ENCODE measurements around the gene PCDHGB7. TPM values are rescaled to one million over a fixed set of nuclear protein-coding genes. Genes with fewer than 3 reads are reported as not detected.

Gene PCDHGB7
- total and polyA plus RNA-seq, 10 of the 15 experiments (the other 5 are each of a cell fraction or from before 2014, with no cell fraction given) = 0.27 to 1.3 (median 0.54) TPM; not detected in 2

DNA sequence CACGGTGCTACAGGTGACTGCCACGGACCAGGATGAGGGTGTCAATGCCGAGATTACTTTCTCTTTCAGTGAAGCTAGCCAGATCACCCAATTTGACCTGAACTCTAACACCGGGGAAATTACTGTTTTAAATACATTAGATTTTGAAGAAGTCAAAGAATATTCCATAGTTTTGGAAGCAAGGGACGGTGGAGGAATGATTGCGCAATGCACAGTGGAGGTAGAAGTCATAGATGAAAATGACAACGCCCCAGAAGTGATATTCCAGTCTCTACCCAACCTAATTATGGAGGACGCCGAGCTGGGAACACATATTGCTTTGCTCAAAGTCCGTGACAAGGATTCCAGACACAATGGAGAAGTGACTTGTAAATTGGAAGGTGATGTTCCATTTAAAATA lies 28.8 kb upstream of the PCDHGB7 start:
- H3K4me3 ChIP-seq = no peak overlapping the region
- H4K20me1 ChIP-seq (ENCODE audit: control insufficient read depth, insufficient read depth) = no peaks in the 10 kb centered on the region
- no TSS peak for BruUV-seq (replicated peaks)
- no peaks in the 10 kb centered on the region for H3K4me1 ChIP-seq (ENCODE audit: control insufficient read depth, insufficient read depth, low read length)
- 73% methylated on average over 10 of the region's 10 CpGs for WGBS (ENCODE audit: insufficient coverage, insufficient replicate concordance, low lambda C conversion rate, missing lambda C conversion rate)
- H3K4me2 ChIP-seq (ENCODE audit: control insufficient read depth, insufficient read depth) = no peak overlapping the region
- peaks cover 5% of the 10 kb centered on the region; the same call in 2 of the 3 replicates for H3K9me3 ChIP-seq (replicated peaks; ENCODE audit: control insufficient read depth, insufficient read depth, low read length)
- ATAC-seq (no peak), FAIRE-seq (no peak), DNase-seq (ENCODE audit: low read depth, low spot score) (no peak)
- POLR2A ChIA-PET = no interaction called here
- no peak overlapping the region for H3K27ac ChIP-seq (ENCODE audit: control insufficient read depth, insufficient read depth)
- H3K9ac ChIP-seq (ENCODE audit: control insufficient read depth, insufficient read depth, low read length) = no peak overlapping the region
- RAD21 ChIA-PET (ENCODE audit: unreplicated experiment) = no interaction called here
- in situ Hi-C loops (cut with MboI) (no loop called here), intact Hi-C loops (cut with micrococcal nuclease; ENCODE audit: unreplicated experiment) (no loop called here)
- CTCF ChIA-PET = no interaction called here
- no peaks in the 10 kb centered on the region for H3K36me3 ChIP-seq (ENCODE audit: control insufficient read depth in 2 of 2, insufficient read depth in 2 of 2, low read length in 1 of 2)
- SMC1A ChIA-PET (ENCODE audit: uncharacterized antibody, unreplicated experiment) = no interaction called here
- no peaks in the 10 kb centered on the region for H3K79me2 ChIP-seq (ENCODE audit: control insufficient read depth, insufficient read depth, low read length)
- H2AFZ ChIP-seq (ENCODE audit: control insufficient read depth, low read depth, low read length) = no peak overlapping the region
- no peaks in the 10 kb centered on the region for H3K27me3 ChIP-seq (replicated peaks in 1 of 2; ENCODE audit: control insufficient read depth in 2 of 2, insufficient read depth in 2 of 2, low read length in 1 of 2)
- TF ChIP-seq SIX5 (IDR thresholded peaks at IDR 0.05; ENCODE audit: low read depth, low read length, severe bottlenecking) (no peak), SPI1 (IDR thresholded peaks at IDR 0.05; ENCODE audit: borderline replicate concordance, insufficient read depth, low read depth, low read length) (no peak), ZNF384 (IDR thresholded peaks at IDR 0.05; ENCODE audit: borderline replicate concordance, low read depth, low read length) (no peak), NBN (IDR thresholded peaks at IDR 0.05) (no peak), KDM1A (IDR thresholded peaks at IDR 0.05; ENCODE audit: borderline replicate concordance) (no peak), NR2C2 (IDR thresholded peaks at IDR 0.05; ENCODE audit: borderline replicate concordance, control insufficient read depth, insufficient read length, low read depth) (no peak), RCOR1 (conservative IDR thresholded peaks at IDR 0.05; ENCODE audit: low read depth, low read length) (no peak), ZSCAN29 (IDR thresholded peaks at IDR 0.05) (no peak)
- TF ChIP-seq, protein P1, sequence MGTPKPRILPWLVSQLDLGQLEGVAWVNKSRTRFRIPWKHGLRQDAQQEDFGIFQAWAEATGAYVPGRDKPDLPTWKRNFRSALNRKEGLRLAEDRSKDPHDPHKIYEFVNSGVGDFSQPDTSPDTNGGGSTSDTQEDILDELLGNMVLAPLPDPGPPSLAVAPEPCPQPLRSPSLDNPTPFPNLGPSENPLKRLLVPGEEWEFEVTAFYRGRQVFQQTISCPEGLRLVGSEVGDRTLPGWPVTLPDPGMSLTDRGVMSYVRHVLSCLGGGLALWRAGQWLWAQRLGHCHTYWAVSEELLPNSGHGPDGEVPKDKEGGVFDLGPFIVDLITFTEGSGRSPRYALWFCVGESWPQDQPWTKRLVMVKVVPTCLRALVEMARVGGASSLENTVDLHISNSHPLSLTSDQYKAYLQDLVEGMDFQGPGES (IDR thresholded peaks at IDR 0.05) = no peak
- TF ChIP-seq, protein P2, sequence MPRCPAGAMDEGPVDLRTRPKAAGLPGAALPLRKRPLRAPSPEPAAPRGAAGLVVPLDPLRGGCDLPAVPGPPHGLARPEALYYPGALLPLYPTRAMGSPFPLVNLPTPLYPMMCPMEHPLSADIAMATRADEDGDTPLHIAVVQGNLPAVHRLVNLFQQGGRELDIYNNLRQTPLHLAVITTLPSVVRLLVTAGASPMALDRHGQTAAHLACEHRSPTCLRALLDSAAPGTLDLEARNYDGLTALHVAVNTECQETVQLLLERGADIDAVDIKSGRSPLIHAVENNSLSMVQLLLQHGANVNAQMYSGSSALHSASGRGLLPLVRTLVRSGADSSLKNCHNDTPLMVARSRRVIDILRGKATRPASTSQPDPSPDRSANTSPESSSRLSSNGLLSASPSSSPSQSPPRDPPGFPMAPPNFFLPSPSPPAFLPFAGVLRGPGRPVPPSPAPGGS (IDR thresholded peaks at IDR 0.05; ENCODE audit: borderline replicate concordance, insufficient read depth, low read depth, low read length, poor library complexity, severe bottlenecking) = no peak
- TF ChIP-seq, protein P3, sequence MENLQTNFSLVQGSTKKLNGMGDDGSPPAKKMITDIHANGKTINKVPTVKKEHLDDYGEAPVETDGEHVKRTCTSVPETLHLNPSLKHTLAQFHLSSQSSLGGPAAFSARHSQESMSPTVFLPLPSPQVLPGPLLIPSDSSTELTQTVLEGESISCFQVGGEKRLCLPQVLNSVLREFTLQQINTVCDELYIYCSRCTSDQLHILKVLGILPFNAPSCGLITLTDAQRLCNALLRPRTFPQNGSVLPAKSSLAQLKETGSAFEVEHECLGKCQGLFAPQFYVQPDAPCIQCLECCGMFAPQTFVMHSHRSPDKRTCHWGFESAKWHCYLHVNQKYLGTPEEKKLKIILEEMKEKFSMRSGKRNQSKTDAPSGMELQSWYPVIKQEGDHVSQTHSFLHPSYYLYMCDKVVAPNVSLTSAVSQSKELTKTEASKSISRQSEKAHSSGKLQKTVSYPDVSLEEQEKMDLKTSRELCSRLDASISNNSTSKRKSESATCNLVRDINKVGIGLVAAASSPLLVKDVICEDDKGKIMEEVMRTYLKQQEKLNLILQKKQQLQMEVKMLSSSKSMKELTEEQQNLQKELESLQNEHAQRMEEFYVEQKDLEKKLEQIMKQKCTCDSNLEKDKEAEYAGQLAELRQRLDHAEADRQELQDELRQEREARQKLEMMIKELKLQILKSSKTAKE (IDR thresholded peaks at IDR 0.05; ENCODE audit: low read depth, poor library complexity, severe bottlenecking) = no peak
- TF ChIP-seq, protein P4, sequence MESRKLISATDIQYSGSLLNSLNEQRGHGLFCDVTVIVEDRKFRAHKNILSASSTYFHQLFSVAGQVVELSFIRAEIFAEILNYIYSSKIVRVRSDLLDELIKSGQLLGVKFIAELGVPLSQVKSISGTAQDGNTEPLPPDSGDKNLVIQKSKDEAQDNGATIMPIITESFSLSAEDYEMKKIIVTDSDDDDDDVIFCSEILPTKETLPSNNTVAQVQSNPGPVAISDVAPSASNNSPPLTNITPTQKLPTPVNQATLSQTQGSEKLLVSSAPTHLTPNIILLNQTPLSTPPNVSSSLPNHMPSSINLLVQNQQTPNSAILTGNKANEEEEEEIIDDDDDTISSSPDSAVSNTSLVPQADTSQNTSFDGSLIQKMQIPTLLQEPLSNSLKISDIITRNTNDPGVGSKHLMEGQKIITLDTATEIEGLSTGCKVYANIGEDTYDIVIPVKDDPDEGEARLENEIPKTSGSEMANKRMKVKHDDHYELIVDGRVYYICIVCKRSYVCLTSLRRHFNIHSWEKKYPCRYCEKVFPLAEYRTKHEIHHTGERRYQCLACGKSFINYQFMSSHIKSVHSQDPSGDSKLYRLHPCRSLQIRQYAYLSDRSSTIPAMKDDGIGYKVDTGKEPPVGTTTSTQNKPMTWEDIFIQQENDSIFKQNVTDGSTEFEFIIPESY (IDR thresholded peaks at IDR 0.05) = no peak
- TF ChIP-seq, protein P5, sequence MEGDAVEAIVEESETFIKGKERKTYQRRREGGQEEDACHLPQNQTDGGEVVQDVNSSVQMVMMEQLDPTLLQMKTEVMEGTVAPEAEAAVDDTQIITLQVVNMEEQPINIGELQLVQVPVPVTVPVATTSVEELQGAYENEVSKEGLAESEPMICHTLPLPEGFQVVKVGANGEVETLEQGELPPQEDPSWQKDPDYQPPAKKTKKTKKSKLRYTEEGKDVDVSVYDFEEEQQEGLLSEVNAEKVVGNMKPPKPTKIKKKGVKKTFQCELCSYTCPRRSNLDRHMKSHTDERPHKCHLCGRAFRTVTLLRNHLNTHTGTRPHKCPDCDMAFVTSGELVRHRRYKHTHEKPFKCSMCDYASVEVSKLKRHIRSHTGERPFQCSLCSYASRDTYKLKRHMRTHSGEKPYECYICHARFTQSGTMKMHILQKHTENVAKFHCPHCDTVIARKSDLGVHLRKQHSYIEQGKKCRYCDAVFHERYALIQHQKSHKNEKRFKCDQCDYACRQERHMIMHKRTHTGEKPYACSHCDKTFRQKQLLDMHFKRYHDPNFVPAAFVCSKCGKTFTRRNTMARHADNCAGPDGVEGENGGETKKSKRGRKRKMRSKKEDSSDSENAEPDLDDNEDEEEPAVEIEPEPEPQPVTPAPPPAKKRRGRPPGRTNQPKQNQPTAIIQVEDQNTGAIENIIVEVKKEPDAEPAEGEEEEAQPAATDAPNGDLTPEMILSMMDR (IDR thresholded peaks at IDR 0.05 in 2 of 3, conservative IDR thresholded peaks at IDR 0.05 in 1 of 3; ENCODE audit: control insufficient read depth in 2 of 3, extremely low read depth in 1 of 3, insufficient read depth in 1 of 3, low read depth in 3 of 3, low read length in 3 of 3) = no peak
